Sigmoid colon (tissue), 7 donors: ENCODE measurements around the gene KCNAB1. TPM values are rescaled to one million over a fixed set of nuclear protein-coding genes. Genes with fewer than 3 reads are reported as not detected.

Experiments used
- DNase-seq: peaks from one replicate; pipeline ENCODE4 v3.0.0-alpha.2; 2019
- H3K27ac ChIP-seq, 4 donors: fragments of 200-600 bp; sonication (generic); one replicate each; pipeline ENCODE4 v1.5.1; 2016 to 2019; ENCODE audit warnings: mild to moderate bottlenecking in 1 of 4
- H3K27me3 ChIP-seq, 3 donors: fragments of 200-600 bp; sonication (generic); one replicate each; pipeline ENCODE4 v1.5.1; 2019; ENCODE audit warnings: mild to moderate bottlenecking in 1 of 3
- H3K36me3 ChIP-seq, 4 donors: fragments of 200-600 bp; sonication (generic); one replicate each; pipeline ENCODE4 v1.5.1; 2016 to 2019
- H3K4me1 ChIP-seq, 4 donors: fragments of 200-600 bp; sonication (generic); one replicate each; pipeline ENCODE4 v1.5.1; 2017 to 2019
- H3K4me3 ChIP-seq, 4 donors: fragments of 200-600 bp; sonication (generic); one replicate each; pipeline ENCODE4 v1.5.1; 2017 to 2019; ENCODE audit warnings: mild to moderate bottlenecking in 2 of 4, moderate library complexity in 1 of 4
- H3K9me3 ChIP-seq, 4 donors: fragments of 200-600 bp in 3 of 4; sonication (generic) in 3 of 4; one replicate each; pipeline versions ENCODE4 v1.5.1 to v1.6.1; 2013 to 2019
- EP300 ChIP-seq, 4 donors: sonication (generic); formaldehyde crosslinking; IDR thresholded peaks; one replicate each; pipeline ENCODE4 v1.6.1; 2017; ENCODE audit warnings: antibody characterized with exemption in 4 of 4
- POLR2A ChIP-seq, 2 donors: fragments of 450-650 bp; IDR thresholded peaks; one replicate each; pipeline ENCODE4 v1.6.1; 2016; ENCODE audit warnings: antibody characterized with exemption in 2 of 2, mild to moderate bottlenecking in 2 of 2, moderate library complexity in 2 of 2
- POLR2AphosphoS5 ChIP-seq, 4 donors: sonication (generic); formaldehyde crosslinking; IDR thresholded peaks; one replicate each; pipeline ENCODE4 v1.6.1; 2017; ENCODE audit warnings: antibody characterized with exemption in 4 of 4
- WGBS, 2 donors: extraction: QIAGEN DNeasy Blood & Tissue Kit; methylation state at CpG; one replicate each; pipeline ENCODE4 v1.1.7; 2013; 5-methylcytosine and 5-hydroxymethylcytosine counted together
- intact Hi-C: fragments of 100-400 bp; cut with DNase I; formaldehyde crosslinking; loops from one replicate; pipeline ENCODE4 v1.15.1; 2023
- polyA plus RNA-seq, 3 donors: library from polyadenylated mRNA; stranded (reverse); fragments of 200-250 nt; gene quantifications; one replicate each; pipeline ENCODE4 v1.2.3, GENCODE V29; 2013
- total RNA-seq, 4 donors: library from RNA; depleted of rRNA; stranded (reverse); fragments of >200 nt; gene quantifications; one replicate each; pipeline ENCODE4 v1.1.0, GENCODE V29; 2016
- TF ChIP-seq, protein P1 (sequence below), 4 experiments: fragments of 450-650 bp in 3 of 4; fragments of 200-600 bp in 1 of 4; IDR thresholded peaks; one replicate each; pipeline ENCODE4 v1.5.1; 2016 to 2019; ENCODE audit warnings: antibody characterized with exemption in 4 of 4, mild to moderate bottlenecking in 3 of 4, moderate library complexity in 2 of 4
- donor health status: healthy with polysubstance abuse.
- donor health status: Bipolar disorder and iron deficiency.
- donor health status: healthy.

The KCNAB1 gene
- total and polyA plus RNA-seq, 7 donors = 1.2 to 5.0 (median 4.3) TPM; not detected in 2

DNA sequence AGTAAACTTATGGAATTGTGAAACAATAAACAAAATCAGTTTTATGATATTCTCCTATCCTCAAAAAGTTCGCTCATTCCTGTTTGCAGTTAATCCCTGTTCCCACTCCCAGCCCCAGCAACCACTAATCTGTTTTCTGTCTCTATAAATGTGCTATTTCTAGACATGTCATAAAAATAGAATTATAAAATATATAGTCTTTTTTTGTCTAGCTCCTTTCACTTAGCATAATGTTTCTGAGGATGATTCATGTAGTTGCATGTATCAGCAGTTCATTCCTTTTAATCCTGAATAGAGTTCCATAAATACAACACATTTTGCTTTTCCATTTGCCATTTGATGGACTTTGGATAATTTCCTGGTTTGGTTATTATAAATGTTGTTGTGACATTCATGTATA, 140.0 kb downstream of the KCNAB1 start:
- Histone ChIP-seq H3K27ac (no peak overlapping the region), H3K4me3 (no peak overlapping the region), H3K27me3 (no peaks in the 10 kb centered on the region), H3K4me1 (peaks cover 0 to 27% (median 12%) of the 10 kb centered on the region in 4 donors), H3K9me3 (no peaks in the 10 kb centered on the region), H3K36me3 (no peaks in the 10 kb centered on the region)
- intact Hi-C loops = no loop called here
- WGBS, 2 donors = 86% methylated on average over 1 of the region's 1 CpG
- no peak for DNase-seq
- no peak for TF ChIP-seq POLR2AphosphoS5 (IDR thresholded peaks at IDR 0.05)
- no peak for TF ChIP-seq POLR2A (IDR thresholded peaks at IDR 0.05)
- TF ChIP-seq, protein P1, sequence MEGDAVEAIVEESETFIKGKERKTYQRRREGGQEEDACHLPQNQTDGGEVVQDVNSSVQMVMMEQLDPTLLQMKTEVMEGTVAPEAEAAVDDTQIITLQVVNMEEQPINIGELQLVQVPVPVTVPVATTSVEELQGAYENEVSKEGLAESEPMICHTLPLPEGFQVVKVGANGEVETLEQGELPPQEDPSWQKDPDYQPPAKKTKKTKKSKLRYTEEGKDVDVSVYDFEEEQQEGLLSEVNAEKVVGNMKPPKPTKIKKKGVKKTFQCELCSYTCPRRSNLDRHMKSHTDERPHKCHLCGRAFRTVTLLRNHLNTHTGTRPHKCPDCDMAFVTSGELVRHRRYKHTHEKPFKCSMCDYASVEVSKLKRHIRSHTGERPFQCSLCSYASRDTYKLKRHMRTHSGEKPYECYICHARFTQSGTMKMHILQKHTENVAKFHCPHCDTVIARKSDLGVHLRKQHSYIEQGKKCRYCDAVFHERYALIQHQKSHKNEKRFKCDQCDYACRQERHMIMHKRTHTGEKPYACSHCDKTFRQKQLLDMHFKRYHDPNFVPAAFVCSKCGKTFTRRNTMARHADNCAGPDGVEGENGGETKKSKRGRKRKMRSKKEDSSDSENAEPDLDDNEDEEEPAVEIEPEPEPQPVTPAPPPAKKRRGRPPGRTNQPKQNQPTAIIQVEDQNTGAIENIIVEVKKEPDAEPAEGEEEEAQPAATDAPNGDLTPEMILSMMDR (IDR thresholded peaks at IDR 0.05) = no peak
- TF ChIP-seq EP300 (IDR thresholded peaks at IDR 0.05) = no peak

DNA sequence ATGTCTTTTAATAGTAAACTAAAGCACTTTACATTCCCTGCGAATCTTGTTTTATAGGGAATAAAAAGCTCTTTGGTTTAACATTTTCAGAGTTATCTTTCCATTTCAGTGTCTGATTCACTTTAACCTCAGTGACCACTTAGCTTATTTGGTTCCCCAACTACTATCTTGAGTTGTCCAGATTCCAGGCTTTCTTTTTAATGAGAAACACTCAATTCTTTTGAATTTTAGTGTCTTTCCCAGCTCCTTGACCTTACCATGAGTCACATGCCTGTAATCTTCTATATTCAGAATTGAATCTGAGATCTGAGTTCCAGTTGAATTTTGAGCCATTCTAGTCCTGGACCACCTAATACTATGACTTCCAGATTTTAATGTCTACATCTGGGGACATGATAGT, 144.4 kb downstream of the KCNAB1 start:
- 94 to 96% methylated on average over 1 of the region's 1 CpG for WGBS, 2 donors
- TF ChIP-seq POLR2A (IDR thresholded peaks at IDR 0.05) (no peak), POLR2AphosphoS5 (IDR thresholded peaks at IDR 0.05) (no peak), EP300 (IDR thresholded peaks at IDR 0.05) (no peak)
- TF ChIP-seq, protein P1 (IDR thresholded peaks at IDR 0.05) = no peak
- no peaks in the 10 kb centered on the region for H3K36me3 ChIP-seq
- no peaks in the 10 kb centered on the region for H3K9me3 ChIP-seq
- H3K4me3 ChIP-seq = no peak overlapping the region
- H3K27me3 ChIP-seq = no peaks in the 10 kb centered on the region
- no peak overlapping the region for H3K27ac ChIP-seq
- no peak for DNase-seq
- intact Hi-C loops = no loop called here
- peaks cover 0 to 17% (median 6%) of the 10 kb centered on the region in 4 donors for H3K4me1 ChIP-seq

DNA sequence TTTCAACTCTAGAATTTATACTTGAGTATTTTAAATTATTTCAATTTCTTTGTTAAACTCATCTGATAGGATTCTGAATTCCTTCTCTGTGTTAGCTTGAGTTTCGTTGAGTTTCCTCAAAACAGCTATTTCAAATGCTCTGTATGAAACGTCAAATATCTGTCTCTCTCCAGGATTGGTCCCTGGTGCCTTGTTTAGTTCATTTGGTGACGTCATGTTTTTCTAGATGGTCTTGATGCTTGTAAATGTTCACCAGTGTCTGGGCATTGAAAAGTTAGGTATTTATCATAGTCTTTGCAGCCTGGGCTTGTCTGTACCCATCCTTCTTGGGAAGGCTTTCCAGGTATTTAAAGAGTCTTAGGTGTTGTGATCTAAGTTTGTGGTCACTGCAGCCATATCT, 151.1 kb downstream of the KCNAB1 start:
- Histone ChIP-seq H3K9me3 (peaks cover 0 to 3% (median 0%) of the 10 kb centered on the region in 4 donors), H3K4me3 (no peak overlapping the region), H3K27me3 (no peaks in the 10 kb centered on the region), H3K36me3 (no peaks in the 10 kb centered on the region), H3K4me1 (peaks cover 0 to 21% (median 5%) of the 10 kb centered on the region in 4 donors), H3K27ac (no peak overlapping the region)
- no peak for DNase-seq
- 88 to 92% methylated on average over 3 of the region's 3 CpGs for WGBS, 2 donors
- TF ChIP-seq POLR2AphosphoS5 (IDR thresholded peaks at IDR 0.05) (no peak), POLR2A (IDR thresholded peaks at IDR 0.05) (no peak), EP300 (IDR thresholded peaks at IDR 0.05) (no peak)
- TF ChIP-seq, protein P1 (IDR thresholded peaks at IDR 0.05) = no peak
- intact Hi-C loops = no loop called here

DNA sequence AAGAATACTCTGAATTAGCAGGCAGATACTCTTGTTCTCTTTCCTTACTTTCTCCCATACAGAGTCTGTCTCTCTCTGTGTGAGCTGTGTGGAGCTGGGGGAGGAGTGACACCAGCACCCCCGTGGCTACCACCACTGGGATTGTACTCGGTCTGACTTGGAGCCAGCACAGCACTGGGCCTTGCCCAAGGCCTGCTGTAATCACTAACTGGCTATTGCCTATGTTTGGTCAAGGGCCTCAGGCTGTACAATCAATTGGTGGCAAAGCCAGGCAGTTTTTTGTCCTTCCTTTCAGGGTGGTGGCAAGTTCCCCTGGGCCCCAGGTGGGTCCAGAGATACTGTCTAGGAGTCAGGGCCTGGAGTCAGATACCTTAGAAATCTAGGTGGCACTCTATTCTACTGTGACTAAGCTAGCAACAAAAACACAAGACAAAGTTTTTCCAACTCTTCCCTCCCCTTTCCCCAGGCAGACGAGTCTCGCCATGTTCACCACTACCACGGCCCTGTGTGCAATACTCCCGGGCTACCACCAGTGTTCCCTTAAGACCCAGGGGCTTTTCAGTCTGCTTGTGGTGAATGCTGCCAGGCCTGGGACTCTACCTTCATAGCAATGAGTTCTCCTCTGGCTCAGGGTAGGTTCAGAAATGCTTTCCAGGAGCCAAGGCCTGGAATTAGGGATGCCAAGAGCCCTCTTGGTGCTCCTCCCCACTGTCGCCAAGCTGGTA, 151.8 kb downstream of the KCNAB1 start:
- no peak for TF ChIP-seq EP300 (IDR thresholded peaks at IDR 0.05)
- TF ChIP-seq POLR2AphosphoS5 (IDR thresholded peaks at IDR 0.05) = no peak
- no peak for TF ChIP-seq POLR2A (IDR thresholded peaks at IDR 0.05)
- TF ChIP-seq, protein P1 (IDR thresholded peaks at IDR 0.05) = no peak
- H3K9me3 ChIP-seq = peaks cover 0 to 3% (median 0%) of the 10 kb centered on the region in 4 donors
- no peak for DNase-seq
- no peaks in the 10 kb centered on the region for H3K27me3 ChIP-seq
- H3K4me1 ChIP-seq = peaks cover 0 to 21% (median 5%) of the 10 kb centered on the region in 4 donors
- WGBS, 2 donors = 91 to 93% methylated on average over 7 of the region's 7 CpGs
- intact Hi-C loops = no loop called here
- H3K36me3 ChIP-seq = no peaks in the 10 kb centered on the region
- peak overlapping the region in 3 of 4 donors; percentile 42 to 73 (median 68) for H3K27ac ChIP-seq
- H3K4me3 ChIP-seq = no peak overlapping the region
